Loucy (cell line): ENCODE results near the gene PRKCE.

ENCODE experiments used
- H2AFZ ChIP-seq: fragments of 200-600 bp; sonication (generic); 2 replicates; pipeline ENCODE4 v1.6.0; 2016; ENCODE audit warnings: antibody characterized with exemption, mild to moderate bottlenecking, low read length, moderate library complexity
- H3F3A ChIP-seq: fragments of 200-600 bp; 2 replicates; pipeline ENCODE4 v1.6.0; 2016; ENCODE audit warnings: antibody characterized with exemption, low read depth, mild to moderate bottlenecking
- H3K27me3 ChIP-seq: fragments of 200-600 bp; sonication (generic); 2 replicates; pipeline ENCODE4 v1.6.1; 2014; ENCODE audit warnings: low read length, mild to moderate bottlenecking; ENCODE audit not compliant: insufficient read depth, poor library complexity, severe bottlenecking
- H3K36me3 ChIP-seq: fragments of 200-600 bp; sonication (generic); 2 replicates; pipeline ENCODE4 v1.6.1; 2016; ENCODE audit warnings: low read length; ENCODE audit not compliant: insufficient read depth
- H3K4me1 ChIP-seq: fragments of 200-600 bp; sonication (generic); 2 replicates; pipeline ENCODE4 v1.5.1; 2014; ENCODE audit warnings: low read length, mild to moderate bottlenecking; ENCODE audit not compliant: insufficient read depth, poor library complexity, severe bottlenecking
- H3K4me2 ChIP-seq: fragments of 200-600 bp; sonication (generic); 2 replicates; pipeline ENCODE4 v1.6.0; 2014; ENCODE audit warnings: antibody characterized with exemption, low read length, low read depth, mild to moderate bottlenecking; ENCODE audit not compliant: poor library complexity, severe bottlenecking
- H3K4me3 ChIP-seq: fragments of 200-600 bp; sonication (generic); 2 replicates; pipeline ENCODE4 v1.5.1; 2014; ENCODE audit warnings: low read length, mild to moderate bottlenecking, mixed read lengths; ENCODE audit not compliant: poor library complexity, severe bottlenecking
- H3K79me2 ChIP-seq: fragments of 200-600 bp; sonication (generic); 2 replicates; pipeline ENCODE4 v1.6.1; 2014; ENCODE audit warnings: low read length; ENCODE audit not compliant: insufficient read depth
- H3K9ac ChIP-seq: fragments of 200-600 bp; sonication (generic); 2 replicates; pipeline ENCODE4 v1.6.0; 2014; ENCODE audit warnings: mild to moderate bottlenecking, low read depth, low read length, moderate library complexity; ENCODE audit not compliant: poor library complexity, severe bottlenecking
- H3K9me2 ChIP-seq: fragments of 200-600 bp; sonication (generic); replicated peaks from 2 replicates; pipeline ENCODE4 v1.6.1; 2016; ENCODE audit warnings: low read depth, low read length, mixed read lengths
- H3K9me3 ChIP-seq: fragments of 200-600 bp; sonication (generic); 2 replicates; pipeline ENCODE4 v1.6.1; 2014; ENCODE audit warnings: mild to moderate bottlenecking, antibody characterized with exemption, low read length, low read depth; ENCODE audit not compliant: insufficient read depth
- H4K20me1 ChIP-seq: fragments of 200-600 bp; sonication (generic); 2 replicates; pipeline ENCODE4 v1.6.0; 2014; ENCODE audit warnings: antibody characterized with exemption, low read length, mild to moderate bottlenecking; ENCODE audit not compliant: insufficient read depth, poor library complexity, severe bottlenecking
- EZH2phosphoT487 ChIP-seq: fragments of 200-600 bp; IDR thresholded peaks from 2 replicates; pipeline ENCODE4 v1.6.1; 2018; ENCODE audit warnings: antibody characterized with exemption, mild to moderate bottlenecking, moderate library complexity, borderline replicate concordance
- TF ChIP-seq, protein P1 (sequence below): fragments of 200-600 bp; sonication (generic); conservative IDR thresholded peaks from 2 replicates; pipeline ENCODE4 v1.5.1; 2014; ENCODE audit warnings: mild to moderate bottlenecking, antibody characterized with exemption, low read length

The PRKCE gene

DNA sequence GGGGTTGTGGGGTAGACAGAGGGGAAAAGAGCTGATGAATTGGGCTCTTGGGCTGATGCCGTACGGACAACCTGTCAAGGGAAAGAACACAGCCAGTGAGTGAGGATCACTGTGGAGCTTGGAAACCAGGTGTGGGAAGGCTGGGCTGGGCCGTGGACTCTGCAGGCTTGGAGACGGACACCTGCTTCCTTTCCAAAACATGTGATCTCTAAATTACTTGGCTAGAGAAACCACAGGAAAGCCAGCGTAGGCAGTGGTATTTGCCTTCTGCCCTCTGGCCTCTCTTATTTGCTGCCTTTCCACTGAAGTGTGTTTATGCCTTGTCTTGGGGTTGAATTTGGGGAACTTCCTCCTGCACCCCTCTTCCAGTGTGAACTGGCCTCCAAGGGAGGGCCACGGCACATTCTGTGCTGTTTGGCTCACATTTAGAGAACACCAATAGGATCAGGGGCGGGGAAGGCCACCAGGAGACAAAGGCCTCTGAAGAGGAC is 267.7 kb downstream of the PRKCE start:
- Histone ChIP-seq H3K4me2 (peak overlapping the region; percentile 78), H3K9me2 (no peaks in the 10 kb centered on the region), H3K36me3 (no peaks in the 10 kb centered on the region), H3K4me3 (peak overlapping the region; percentile 56), H3K27me3 (no peaks in the 10 kb centered on the region), H2AFZ (no peak overlapping the region), H3K4me1 (peaks cover 63% of the 10 kb centered on the region), H3K79me2 (peaks cover 39% of the 10 kb centered on the region), H3K9me3 (no peaks in the 10 kb centered on the region), H3K9ac (peak overlapping the region; percentile 79), H3F3A (no peaks in the 10 kb centered on the region), H4K20me1 (no peaks in the 10 kb centered on the region)
- no peak for TF ChIP-seq EZH2phosphoT487
- TF ChIP-seq, protein P1, sequence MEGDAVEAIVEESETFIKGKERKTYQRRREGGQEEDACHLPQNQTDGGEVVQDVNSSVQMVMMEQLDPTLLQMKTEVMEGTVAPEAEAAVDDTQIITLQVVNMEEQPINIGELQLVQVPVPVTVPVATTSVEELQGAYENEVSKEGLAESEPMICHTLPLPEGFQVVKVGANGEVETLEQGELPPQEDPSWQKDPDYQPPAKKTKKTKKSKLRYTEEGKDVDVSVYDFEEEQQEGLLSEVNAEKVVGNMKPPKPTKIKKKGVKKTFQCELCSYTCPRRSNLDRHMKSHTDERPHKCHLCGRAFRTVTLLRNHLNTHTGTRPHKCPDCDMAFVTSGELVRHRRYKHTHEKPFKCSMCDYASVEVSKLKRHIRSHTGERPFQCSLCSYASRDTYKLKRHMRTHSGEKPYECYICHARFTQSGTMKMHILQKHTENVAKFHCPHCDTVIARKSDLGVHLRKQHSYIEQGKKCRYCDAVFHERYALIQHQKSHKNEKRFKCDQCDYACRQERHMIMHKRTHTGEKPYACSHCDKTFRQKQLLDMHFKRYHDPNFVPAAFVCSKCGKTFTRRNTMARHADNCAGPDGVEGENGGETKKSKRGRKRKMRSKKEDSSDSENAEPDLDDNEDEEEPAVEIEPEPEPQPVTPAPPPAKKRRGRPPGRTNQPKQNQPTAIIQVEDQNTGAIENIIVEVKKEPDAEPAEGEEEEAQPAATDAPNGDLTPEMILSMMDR: no peak

DNA sequence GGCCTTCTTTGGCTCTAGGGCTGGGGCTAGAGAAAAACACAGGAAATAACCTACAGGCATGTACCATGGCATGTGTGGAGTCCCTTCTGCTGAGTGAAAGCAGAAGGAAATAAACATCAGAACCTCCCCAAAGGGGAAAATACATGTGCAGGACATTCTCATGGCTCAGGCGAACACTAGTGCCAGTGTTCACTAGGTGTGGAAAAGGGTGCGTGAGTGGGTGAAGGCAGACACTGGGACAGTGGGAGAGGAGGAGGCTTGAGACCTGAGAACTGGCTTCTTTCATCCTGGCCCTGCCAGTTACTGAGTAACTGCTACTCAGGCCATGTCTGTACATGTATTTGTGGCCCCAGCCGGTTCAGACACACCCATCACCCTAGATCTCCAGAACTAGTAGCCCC is 268.2 kb downstream of the PRKCE start:
- Histone ChIP-seq H3K36me3 (no peaks in the 10 kb centered on the region), H3K4me2 (peak overlapping the region; percentile 78), H3K4me3 (peak overlapping the region; percentile 56)

DNA sequence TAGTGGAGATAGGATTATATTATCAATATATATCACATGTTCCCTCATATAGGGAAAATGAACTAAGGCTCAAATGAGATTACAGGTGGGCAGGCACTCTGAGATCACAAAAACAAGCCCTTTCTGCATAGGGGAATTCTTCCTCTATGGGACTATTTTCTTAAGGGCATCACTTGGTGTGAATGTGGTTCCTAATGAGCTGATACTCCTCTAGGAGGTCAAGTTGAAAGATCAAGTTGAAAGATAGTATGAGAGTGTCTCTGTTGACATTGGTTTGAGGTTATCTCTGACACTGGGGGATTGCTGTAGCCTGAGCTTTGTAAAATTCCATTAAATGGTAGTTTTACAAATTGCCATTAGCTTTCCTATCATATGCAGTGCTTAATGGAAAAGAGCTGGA is 270.4 kb downstream of the PRKCE start:
- H3K36me3 ChIP-seq: no peaks in the 10 kb centered on the region
- no peak overlapping the region for H3K4me2 ChIP-seq
- H3F3A ChIP-seq: no peaks in the 10 kb centered on the region
- H3K27me3 ChIP-seq: no peaks in the 10 kb centered on the region
- H3K9me2 ChIP-seq: no peaks in the 10 kb centered on the region
- TF ChIP-seq, protein P1: no peak
- TF ChIP-seq EZH2phosphoT487: no peak
- peaks cover 44% of the 10 kb centered on the region for H3K79me2 ChIP-seq
- no peak overlapping the region for H2AFZ ChIP-seq
- H3K4me3 ChIP-seq: no peak overlapping the region
- H3K9me3 ChIP-seq: no peaks in the 10 kb centered on the region
- no peaks in the 10 kb centered on the region for H4K20me1 ChIP-seq
- no peak overlapping the region for H3K9ac ChIP-seq
- peaks cover 51% of the 10 kb centered on the region for H3K4me1 ChIP-seq

More for the DNA sequence above, 268.2 kb downstream of the PRKCE start:
- H3K27me3 ChIP-seq: no peaks in the 10 kb centered on the region
- H4K20me1 ChIP-seq: no peaks in the 10 kb centered on the region
- H2AFZ ChIP-seq: no peak overlapping the region
- H3F3A ChIP-seq: no peaks in the 10 kb centered on the region
- H3K79me2 ChIP-seq: peaks cover 39% of the 10 kb centered on the region
- H3K4me1 ChIP-seq: peaks cover 63% of the 10 kb centered on the region
- no peaks in the 10 kb centered on the region for H3K9me2 ChIP-seq
- H3K9me3 ChIP-seq: no peaks in the 10 kb centered on the region
- peak overlapping the region; percentile 79 for H3K9ac ChIP-seq
- TF ChIP-seq, protein P1: no peak
- TF ChIP-seq EZH2phosphoT487: no peak
